Liver (tissue), 10 donors: ENCODE measurements around the gene GNE. TPM values are rescaled to one million over a fixed set of nuclear protein-coding genes. Genes with fewer than 3 reads are reported as not detected.

Experiments
- DNase-seq: peaks from one replicate; pipeline ENCODE4 v3.0.0-alpha.2; 2017; ENCODE audit warnings: low spot score
- H3K27ac ChIP-seq, 2 donors: one replicate each; pipeline ENCODE4 v1.7.0; 2013; ENCODE audit warnings: inconsistent platforms in 2 of 2, low read length in 2 of 2, control low read depth in 1 of 2, low read depth in 1 of 2, mild to moderate bottlenecking in 1 of 2
- H3K27me3 ChIP-seq, 4 donors: one replicate each; pipeline versions ENCODE4 v1.6.1 to v1.7.0; 2013; ENCODE audit warnings: low read length in 3 of 4, inconsistent platforms in 1 of 4, mild to moderate bottlenecking in 1 of 4, moderate library complexity in 1 of 4; ENCODE audit not compliant: control insufficient read depth in 4 of 4, insufficient read depth in 4 of 4
- H3K36me3 ChIP-seq, 4 donors: one replicate each; pipeline versions ENCODE4 v1.6.1 to v1.7.0; 2013; ENCODE audit warnings: low read length in 3 of 4, mild to moderate bottlenecking in 3 of 4, low read depth in 1 of 4, moderate library complexity in 1 of 4; ENCODE audit not compliant: control insufficient read depth in 4 of 4, insufficient read depth in 3 of 4
- H3K4me1 ChIP-seq, 4 donors: one replicate each; pipeline versions ENCODE4 v1.6.1 to v1.7.0; 2013; ENCODE audit warnings: low read length in 3 of 4, mild to moderate bottlenecking in 3 of 4, moderate library complexity in 1 of 4; ENCODE audit not compliant: control insufficient read depth in 4 of 4, insufficient read depth in 4 of 4
- H3K4me3 ChIP-seq, 3 donors: one replicate each; pipeline versions ENCODE4 v1.6.1 to v1.7.0; 2013; ENCODE audit warnings: low read length in 3 of 3, control low read depth in 1 of 3, low read depth in 1 of 3, mild to moderate bottlenecking in 1 of 3
- H3K9ac ChIP-seq, 2 donors: one replicate each; pipeline ENCODE4 v1.7.0; 2013; ENCODE audit warnings: low read length in 2 of 2, mild to moderate bottlenecking in 2 of 2, moderate library complexity in 2 of 2, control low read depth in 1 of 2, low read depth in 1 of 2
- H3K9me3 ChIP-seq, 4 donors: one replicate each; pipeline versions ENCODE4 v1.6.1 to v1.7.0; 2013; ENCODE audit warnings: low read length in 3 of 4; ENCODE audit not compliant: control insufficient read depth in 4 of 4
- FOXA1 ChIP-seq: IDR thresholded peaks from 2 replicates; pipeline ENCODE4 v1.6.1; 2016; ENCODE audit warnings: antibody characterized with exemption
- GABPA ChIP-seq, 2 donors: IDR thresholded peaks in 1 of 2; conservative IDR thresholded peaks in 1 of 2; 2 replicates each; pipeline ENCODE4 v1.6.1; 2016; ENCODE audit warnings: antibody characterized with exemption in 2 of 2, mild to moderate bottlenecking in 1 of 2, moderate library complexity in 1 of 2
- JUND ChIP-seq, 2 donors: IDR thresholded peaks; 2 replicates each; pipeline ENCODE4 v1.6.1; 2016; ENCODE audit warnings: antibody characterized with exemption in 2 of 2
- SP1 ChIP-seq: IDR thresholded peaks from 2 replicates; pipeline ENCODE4 v1.6.1; 2018; ENCODE audit warnings: antibody characterized with exemption, mild to moderate bottlenecking
- TAF1 ChIP-seq: conservative IDR thresholded peaks from 2 replicates; pipeline ENCODE4 v1.6.1; 2016; ENCODE audit warnings: antibody characterized with exemption, mild to moderate bottlenecking
- YY1 ChIP-seq: IDR thresholded peaks from 2 replicates; pipeline ENCODE4 v1.6.1; 2016; ENCODE audit warnings: antibody characterized with exemption, mild to moderate bottlenecking
- WGBS: extraction: QIAGEN DNeasy Blood & Tissue Kit; methylation state at CpG from one replicate; pipeline ENCODE4 v1.1.7; 2013; 5-methylcytosine and 5-hydroxymethylcytosine counted together
- polyA plus RNA-seq, 2 donors: library from polyadenylated mRNA; stranded (reverse) in 1 of 2; unstranded in 1 of 2; fragments of 200-250 nt in 1 of 2; fragments of >200 nt in 1 of 2; fragmentation: Nextera tagmentation in 1 of 2; extraction: Ambion mirVana in 1 of 2; gene quantifications; one replicate each; pipeline versions ENCODE4 v1.2.1 to v1.2.3, GENCODE V29; 2013 to 2015
- small RNA-seq: library from RNA; depleted of rRNA; stranded (forward); fragments of <200 nt; gene quantifications from one replicate; pipeline ENCODE3, GENCODE V24; 2014
- total RNA-seq, 2 donors: library from RNA; depleted of rRNA; stranded (reverse); fragments of >200 nt; gene quantifications; one replicate each; pipeline ENCODE4 v1.2.3, GENCODE V29; 2014
- TF ChIP-seq, protein P1 (sequence below): fragments of 150-350 bp; IDR thresholded peaks from 2 replicates; pipeline ENCODE4 v1.5.1; 2017; ENCODE audit warnings: improper control_type of control experiment, low read depth, low read length; ENCODE audit not compliant: missing input control
- TF ChIP-seq, protein P2 (sequence below): IDR thresholded peaks from 2 replicates; pipeline ENCODE4 v1.6.1; 2016; ENCODE audit warnings: antibody characterized with exemption, mild to moderate bottlenecking
- TF ChIP-seq, protein P3 (sequence below): IDR thresholded peaks from 2 replicates; pipeline ENCODE4 v1.6.1; 2016; ENCODE audit warnings: antibody characterized with exemption
- donor health status: healthy.
- donor health status: healthy.
- donor health status: healthy.
- donor health status: healthy.
- donor health status: healthy.

Gene GNE
- total and polyA plus RNA-seq, 4 donors, result 21.8 to 177 (median 38.1) TPM

DNA sequence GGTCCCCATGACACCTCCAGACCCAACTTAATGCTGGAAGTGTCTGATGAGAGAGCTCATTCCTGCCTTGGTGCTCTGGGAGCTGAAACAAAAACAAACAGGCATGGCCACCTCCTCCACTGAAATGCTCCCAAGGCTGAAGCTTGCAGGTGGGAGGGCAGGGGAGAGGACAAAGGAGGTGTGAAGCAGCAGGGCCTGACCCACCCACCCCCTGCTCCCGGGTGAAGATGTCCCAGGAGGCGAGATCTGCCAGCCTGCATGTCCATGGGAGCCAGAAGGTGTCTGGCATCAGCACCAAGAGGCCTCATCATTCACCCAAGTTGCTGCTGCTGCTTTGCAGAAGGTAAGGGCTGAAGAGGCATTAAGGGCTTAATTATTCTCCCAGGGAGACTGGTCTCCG is 93.3 kb downstream of the GNE start:
- no peaks in the 10 kb centered on the region for H3K27me3 ChIP-seq
- H3K9ac ChIP-seq, result no peak overlapping the region
- 59% methylated on average over 3 of the region's 3 CpGs for WGBS
- no peak for DNase-seq
- no peak overlapping the region for H3K27ac ChIP-seq
- no peaks in the 10 kb centered on the region for H3K36me3 ChIP-seq
- H3K4me1 ChIP-seq, result peaks cover 0 to 2% (median 0%) of the 10 kb centered on the region in 4 donors
- no peaks in the 10 kb centered on the region for H3K9me3 ChIP-seq
- TF ChIP-seq GABPA (IDR thresholded peaks at IDR 0.05 in 1 of 2, conservative IDR thresholded peaks at IDR 0.05 in 1 of 2) (no peak), FOXA1 (no peak), YY1 (no peak), JUND (IDR thresholded peaks at IDR 0.05) (no peak), TAF1 (no peak), SP1 (no peak)
- TF ChIP-seq, protein P1, sequence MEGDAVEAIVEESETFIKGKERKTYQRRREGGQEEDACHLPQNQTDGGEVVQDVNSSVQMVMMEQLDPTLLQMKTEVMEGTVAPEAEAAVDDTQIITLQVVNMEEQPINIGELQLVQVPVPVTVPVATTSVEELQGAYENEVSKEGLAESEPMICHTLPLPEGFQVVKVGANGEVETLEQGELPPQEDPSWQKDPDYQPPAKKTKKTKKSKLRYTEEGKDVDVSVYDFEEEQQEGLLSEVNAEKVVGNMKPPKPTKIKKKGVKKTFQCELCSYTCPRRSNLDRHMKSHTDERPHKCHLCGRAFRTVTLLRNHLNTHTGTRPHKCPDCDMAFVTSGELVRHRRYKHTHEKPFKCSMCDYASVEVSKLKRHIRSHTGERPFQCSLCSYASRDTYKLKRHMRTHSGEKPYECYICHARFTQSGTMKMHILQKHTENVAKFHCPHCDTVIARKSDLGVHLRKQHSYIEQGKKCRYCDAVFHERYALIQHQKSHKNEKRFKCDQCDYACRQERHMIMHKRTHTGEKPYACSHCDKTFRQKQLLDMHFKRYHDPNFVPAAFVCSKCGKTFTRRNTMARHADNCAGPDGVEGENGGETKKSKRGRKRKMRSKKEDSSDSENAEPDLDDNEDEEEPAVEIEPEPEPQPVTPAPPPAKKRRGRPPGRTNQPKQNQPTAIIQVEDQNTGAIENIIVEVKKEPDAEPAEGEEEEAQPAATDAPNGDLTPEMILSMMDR, result no peak
- TF ChIP-seq, protein P2, sequence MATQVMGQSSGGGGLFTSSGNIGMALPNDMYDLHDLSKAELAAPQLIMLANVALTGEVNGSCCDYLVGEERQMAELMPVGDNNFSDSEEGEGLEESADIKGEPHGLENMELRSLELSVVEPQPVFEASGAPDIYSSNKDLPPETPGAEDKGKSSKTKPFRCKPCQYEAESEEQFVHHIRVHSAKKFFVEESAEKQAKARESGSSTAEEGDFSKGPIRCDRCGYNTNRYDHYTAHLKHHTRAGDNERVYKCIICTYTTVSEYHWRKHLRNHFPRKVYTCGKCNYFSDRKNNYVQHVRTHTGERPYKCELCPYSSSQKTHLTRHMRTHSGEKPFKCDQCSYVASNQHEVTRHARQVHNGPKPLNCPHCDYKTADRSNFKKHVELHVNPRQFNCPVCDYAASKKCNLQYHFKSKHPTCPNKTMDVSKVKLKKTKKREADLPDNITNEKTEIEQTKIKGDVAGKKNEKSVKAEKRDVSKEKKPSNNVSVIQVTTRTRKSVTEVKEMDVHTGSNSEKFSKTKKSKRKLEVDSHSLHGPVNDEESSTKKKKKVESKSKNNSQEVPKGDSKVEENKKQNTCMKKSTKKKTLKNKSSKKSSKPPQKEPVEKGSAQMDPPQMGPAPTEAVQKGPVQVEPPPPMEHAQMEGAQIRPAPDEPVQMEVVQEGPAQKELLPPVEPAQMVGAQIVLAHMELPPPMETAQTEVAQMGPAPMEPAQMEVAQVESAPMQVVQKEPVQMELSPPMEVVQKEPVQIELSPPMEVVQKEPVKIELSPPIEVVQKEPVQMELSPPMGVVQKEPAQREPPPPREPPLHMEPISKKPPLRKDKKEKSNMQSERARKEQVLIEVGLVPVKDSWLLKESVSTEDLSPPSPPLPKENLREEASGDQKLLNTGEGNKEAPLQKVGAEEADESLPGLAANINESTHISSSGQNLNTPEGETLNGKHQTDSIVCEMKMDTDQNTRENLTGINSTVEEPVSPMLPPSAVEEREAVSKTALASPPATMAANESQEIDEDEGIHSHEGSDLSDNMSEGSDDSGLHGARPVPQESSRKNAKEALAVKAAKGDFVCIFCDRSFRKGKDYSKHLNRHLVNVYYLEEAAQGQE, result no peak
- TF ChIP-seq, protein P3, sequence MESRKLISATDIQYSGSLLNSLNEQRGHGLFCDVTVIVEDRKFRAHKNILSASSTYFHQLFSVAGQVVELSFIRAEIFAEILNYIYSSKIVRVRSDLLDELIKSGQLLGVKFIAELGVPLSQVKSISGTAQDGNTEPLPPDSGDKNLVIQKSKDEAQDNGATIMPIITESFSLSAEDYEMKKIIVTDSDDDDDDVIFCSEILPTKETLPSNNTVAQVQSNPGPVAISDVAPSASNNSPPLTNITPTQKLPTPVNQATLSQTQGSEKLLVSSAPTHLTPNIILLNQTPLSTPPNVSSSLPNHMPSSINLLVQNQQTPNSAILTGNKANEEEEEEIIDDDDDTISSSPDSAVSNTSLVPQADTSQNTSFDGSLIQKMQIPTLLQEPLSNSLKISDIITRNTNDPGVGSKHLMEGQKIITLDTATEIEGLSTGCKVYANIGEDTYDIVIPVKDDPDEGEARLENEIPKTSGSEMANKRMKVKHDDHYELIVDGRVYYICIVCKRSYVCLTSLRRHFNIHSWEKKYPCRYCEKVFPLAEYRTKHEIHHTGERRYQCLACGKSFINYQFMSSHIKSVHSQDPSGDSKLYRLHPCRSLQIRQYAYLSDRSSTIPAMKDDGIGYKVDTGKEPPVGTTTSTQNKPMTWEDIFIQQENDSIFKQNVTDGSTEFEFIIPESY, result no peak
- no peak overlapping the region for H3K4me3 ChIP-seq

Small RNA genes within 50 kb of the gene (small RNA-seq; reads per million reads assigned to genes)
- not detected for gene RNU4-53P

Other genes starting within 250 kb of the GNE start
- 1 to 10 TPM; 2.1 to 3.5 TPM for gene RECK, start 221.5 kb downstream of the GNE start, total RNA-seq
- gene RECK, start 221.5 kb downstream of the GNE start, polyA plus RNA-seq, result 1 to 10 TPM; 2.1 to 2.5 TPM
- gene GLIPR2, start 121.7 kb downstream of the GNE start, total RNA-seq, result 10 to 100 TPM in 1 of 2 donors, 1 to 10 TPM in 1; 2.8 to 17.6 TPM
- 1 to 10 TPM; 1.7 to 3.0 TPM for gene GLIPR2, start 121.7 kb downstream of the GNE start, polyA plus RNA-seq
- not detected for gene CCIN, start 89.1 kb downstream of the GNE start, total RNA-seq
- gene CCIN, start 89.1 kb downstream of the GNE start, polyA plus RNA-seq, result not detected
- 10 to 100 TPM; 48.4 to 81.0 TPM for gene CLTA, start 67.5 kb downstream of the GNE start, total RNA-seq
- 100 to 1,000 TPM in 1 of 2 donors, 10 to 100 TPM in 1; 68.2 to 102 TPM for gene CLTA, start 67.5 kb downstream of the GNE start, polyA plus RNA-seq
- gene RNF38, start 141.8 kb upstream of the GNE start, total RNA-seq, result 10 to 100 TPM in 1 of 2 donors, 1 to 10 TPM in 1; 9.4 to 16.4 TPM
- 1 to 10 TPM; 3.4 to 4.3 TPM for gene RNF38, start 141.8 kb upstream of the GNE start, polyA plus RNA-seq